LNCaP clone FGC (cell line): Measurements from ENCODE around the gene PCSK4.

Experiments used
- DNase-seq: peaks from one replicate; pipeline ENCODE4 v3.0.0-alpha.2; 2011; ENCODE audit warnings: low read depth
- H3K4me3 ChIP-seq: 2 replicates; pipeline ENCODE4 v1.5.1; 2011; ENCODE audit warnings: mild to moderate bottlenecking, low read depth, low read length, control low read depth
- TF ChIP-seq, protein P1 (sequence below): IDR thresholded peaks from 2 replicates; pipeline ENCODE4 v1.5.1; 2012; ENCODE audit warnings: mild to moderate bottlenecking; ENCODE audit not compliant: control insufficient read depth, insufficient read depth; ENCODE audit errors: extremely low read depth

PCSK4 gene

DNA sequence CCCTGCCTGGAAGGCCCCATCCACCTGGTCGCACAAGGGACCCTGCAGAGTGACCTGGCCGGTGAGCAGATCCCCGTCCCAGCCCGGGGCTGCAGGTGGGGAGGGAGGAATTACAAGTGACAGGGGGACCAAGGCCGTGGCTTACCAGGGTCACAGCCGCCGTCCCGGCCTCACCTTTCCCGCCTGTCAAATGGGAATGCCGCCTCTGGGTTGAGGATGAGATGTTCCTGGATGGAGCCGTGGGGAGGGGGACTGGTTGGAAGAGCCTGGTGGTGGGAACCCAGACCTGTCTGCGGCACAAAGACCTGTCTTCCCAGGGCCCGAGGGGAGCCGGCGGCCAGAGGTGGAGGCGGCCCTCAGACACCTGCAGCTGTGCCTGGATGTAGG lies 39.3 kb upstream of the PCSK4 start:
- no peak overlapping the region for H3K4me3 ChIP-seq
- no peak for DNase-seq
- TF ChIP-seq, protein P1, sequence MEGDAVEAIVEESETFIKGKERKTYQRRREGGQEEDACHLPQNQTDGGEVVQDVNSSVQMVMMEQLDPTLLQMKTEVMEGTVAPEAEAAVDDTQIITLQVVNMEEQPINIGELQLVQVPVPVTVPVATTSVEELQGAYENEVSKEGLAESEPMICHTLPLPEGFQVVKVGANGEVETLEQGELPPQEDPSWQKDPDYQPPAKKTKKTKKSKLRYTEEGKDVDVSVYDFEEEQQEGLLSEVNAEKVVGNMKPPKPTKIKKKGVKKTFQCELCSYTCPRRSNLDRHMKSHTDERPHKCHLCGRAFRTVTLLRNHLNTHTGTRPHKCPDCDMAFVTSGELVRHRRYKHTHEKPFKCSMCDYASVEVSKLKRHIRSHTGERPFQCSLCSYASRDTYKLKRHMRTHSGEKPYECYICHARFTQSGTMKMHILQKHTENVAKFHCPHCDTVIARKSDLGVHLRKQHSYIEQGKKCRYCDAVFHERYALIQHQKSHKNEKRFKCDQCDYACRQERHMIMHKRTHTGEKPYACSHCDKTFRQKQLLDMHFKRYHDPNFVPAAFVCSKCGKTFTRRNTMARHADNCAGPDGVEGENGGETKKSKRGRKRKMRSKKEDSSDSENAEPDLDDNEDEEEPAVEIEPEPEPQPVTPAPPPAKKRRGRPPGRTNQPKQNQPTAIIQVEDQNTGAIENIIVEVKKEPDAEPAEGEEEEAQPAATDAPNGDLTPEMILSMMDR: no peak

DNA sequence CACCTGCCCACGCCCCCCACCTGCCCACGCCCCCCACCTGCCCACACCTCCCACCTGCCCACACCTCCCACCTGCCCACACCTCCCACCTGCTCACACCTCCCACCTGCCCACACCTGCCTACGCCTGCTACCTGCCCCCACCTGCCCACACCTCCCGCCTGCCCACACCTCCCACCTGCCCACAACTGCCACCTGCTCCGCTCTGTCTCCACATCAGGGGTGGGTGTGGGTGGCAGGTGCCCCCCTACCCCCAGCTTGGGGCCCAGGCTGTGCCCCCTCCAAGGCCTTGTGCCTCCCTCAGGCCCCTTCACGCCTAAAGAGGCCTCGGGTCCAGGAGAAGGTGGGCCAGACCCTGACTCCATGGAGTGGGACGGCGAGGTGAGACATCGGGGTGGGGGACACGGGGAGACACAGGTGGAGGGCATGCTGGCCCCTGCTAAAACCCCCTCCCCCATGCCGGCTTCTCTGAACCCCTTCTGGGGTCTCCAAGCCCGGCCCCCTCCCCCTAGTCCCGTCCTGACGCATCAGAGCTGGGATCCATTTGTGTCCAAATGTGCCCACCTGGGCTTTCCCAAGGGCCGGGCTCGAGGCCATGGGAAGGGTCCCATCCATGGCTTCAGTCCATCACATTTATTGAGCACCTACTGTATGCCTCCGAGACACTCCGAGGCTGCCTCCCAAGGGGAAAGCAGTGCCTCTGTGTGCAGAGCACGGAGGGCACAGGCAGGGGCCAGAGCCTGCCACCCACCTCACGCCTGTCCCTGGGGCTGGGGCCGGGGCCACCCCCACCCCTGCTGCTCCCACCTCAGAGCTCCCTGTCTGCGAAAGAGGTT lies 38.7 kb upstream of the PCSK4 start:
- TF ChIP-seq, protein P1: no peak
- H3K4me3 ChIP-seq: no peak overlapping the region
- no peak for DNase-seq

DNA sequence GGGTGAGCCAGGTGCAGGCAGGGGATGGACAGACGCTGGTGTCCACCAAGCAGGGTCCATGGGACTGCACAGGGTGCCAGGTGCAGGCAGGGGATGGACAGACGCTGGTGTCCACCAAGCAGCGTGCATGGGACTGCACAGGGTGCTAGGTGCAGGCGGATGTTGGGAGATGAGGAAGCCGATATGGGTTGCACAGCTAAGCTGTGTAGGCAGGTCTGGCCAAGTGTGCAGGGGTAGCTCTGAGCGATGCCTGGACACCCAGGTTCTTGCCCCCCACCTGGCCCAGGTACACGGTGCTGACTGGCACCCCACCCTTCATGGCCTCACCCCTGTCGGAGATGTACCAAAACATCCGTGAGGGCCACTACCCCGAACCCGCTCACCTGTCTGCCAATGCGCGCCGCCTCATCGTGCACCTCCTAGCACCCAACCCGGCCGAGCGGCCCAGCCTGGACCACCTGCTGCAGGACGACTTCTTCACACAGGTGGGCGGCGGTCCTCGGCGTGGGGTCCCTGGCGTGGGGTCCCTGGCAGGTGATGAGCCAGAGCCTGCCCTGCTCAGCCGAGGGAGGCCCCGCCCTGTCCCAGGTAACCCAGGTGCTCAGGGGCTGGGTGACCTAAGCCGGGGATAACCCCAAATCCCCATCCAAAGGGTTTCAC lies 37.6 kb upstream of the PCSK4 start:
- TF ChIP-seq, protein P1: no peak
- DNase-seq: no peak
- H3K4me3 ChIP-seq: no peak overlapping the region

DNA sequence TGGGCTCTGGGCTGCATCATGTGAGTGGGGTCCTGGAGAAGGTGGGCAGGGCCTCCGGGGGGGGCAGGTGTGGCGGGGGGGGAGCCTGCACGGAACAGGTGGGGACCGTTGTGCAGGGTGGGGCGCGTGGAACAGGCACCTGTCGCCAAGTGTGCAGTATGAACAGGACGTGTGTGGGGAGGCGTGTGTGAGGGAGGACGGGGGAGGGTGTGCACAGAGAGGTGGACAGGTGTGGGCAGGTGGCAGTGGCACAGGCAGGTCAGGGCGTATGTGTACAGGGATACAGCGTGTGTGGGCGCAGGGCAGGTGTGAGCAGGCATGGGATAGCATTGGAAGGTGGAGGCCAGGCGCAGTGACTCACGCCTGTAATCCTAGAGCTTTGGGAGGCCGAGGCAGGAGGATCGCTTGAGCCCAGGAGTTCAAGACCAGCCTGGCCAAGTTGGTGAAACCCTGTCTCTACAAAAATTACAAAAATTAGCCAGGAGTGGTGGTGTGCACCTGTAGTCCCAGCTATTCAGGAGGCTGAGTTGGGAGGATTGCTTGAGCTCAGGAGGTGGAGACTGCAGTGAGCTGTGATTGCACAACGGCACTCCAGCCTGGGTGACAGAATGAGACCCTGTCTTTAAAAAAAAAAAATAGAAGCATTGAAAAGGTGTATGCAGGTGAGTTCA lies 37.0 kb upstream of the PCSK4 start:
- no peak overlapping the region for H3K4me3 ChIP-seq
- no peak for DNase-seq
- TF ChIP-seq, protein P1: no peak

DNA sequence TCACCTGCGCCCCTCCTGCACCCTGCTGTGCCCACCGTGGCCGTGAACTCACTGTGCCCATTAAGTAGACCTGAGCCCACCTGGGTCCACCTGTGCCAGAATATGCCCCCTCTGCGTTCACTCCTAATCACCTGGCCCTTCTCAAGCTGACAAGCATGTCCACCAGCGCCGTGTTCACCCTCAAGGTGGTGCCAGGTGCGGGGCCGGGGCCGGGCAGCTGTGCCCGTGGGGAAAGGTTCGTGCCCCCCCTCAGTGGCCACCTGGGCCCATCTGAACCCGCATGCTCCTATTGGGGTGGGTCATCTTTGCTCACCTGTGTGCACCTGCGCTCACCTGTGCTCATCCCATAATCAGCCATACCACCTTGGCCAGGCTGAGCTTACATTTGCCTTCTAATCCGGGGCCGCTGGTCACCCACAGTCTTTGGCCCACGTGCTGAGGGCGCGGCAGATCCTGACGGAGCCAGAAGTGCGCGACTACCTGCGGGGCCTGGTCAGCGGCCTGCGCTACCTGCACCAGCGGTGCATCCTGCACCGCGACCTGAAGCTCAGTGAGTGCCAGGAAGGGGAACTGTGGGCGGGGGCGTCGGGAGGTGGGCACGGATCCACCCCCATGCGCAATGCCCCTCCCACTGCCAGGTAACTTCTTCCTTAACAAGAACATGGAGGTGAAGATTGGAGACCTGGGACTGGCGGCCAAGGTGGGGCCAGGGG lies 36.1 kb upstream of the PCSK4 start:
- TF ChIP-seq, protein P1: no peak
- no peak overlapping the region for H3K4me3 ChIP-seq
- no peak for DNase-seq

DNA sequence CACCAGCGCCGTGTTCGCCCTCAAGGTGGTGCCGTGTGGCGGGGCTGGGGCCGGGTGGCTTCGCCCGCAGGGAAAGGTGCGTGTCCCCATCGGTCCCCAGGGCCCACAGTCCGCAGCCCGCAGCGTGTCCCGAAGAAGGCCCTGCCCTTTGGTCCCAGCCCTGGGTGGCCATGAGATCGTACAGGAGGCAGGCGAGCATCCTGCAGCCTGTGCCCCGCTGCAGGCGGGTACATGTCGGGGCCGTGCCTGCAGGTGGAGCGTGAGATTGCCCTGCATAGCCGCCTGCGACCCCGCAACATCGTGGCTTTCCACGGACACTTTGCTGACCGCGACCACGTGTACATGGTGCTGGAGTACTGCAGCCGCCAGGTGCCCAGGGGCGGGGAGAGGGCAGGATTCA lies 35.2 kb upstream of the PCSK4 start:
- no peak overlapping the region for H3K4me3 ChIP-seq
- no peak for DNase-seq

More for the DNA sequence above, 35.2 kb upstream of the PCSK4 start:
- TF ChIP-seq, protein P1: no peak
